ENCODE data around the gene HSPB9.
A peak's percentile ranks its signal among the peaks of the same experiment; 100 is the strongest.

Gene HSPB9

GRCh38 chr17:42120770-42121769, 1.5 kb upstream of the HSPB9 start, which contains the start of gene KAT2A:
Gene KAT2A (minus strand): TSS chr17:42121367. CDS start chr17:42121304, 63 bp downstream.
- no peak for TF ChIP-seq CTCF (IDR thresholded peaks at IDR 0.05; ENCODE audit: low read depth, low read length, missing control alignments)
- peak; percentile 48 for DNase-seq (ENCODE audit: low read depth)
- peak within 1 kb of the TSS; percentile 56 for H3K4me3 ChIP-seq (ENCODE audit: low read depth, low read length)

- no peak overlapping the region for H3K4me3 ChIP-seq (ENCODE audit: low read depth, low read length)
- DNase-seq (ENCODE audit: low read depth), result no peak
- no peak for TF ChIP-seq CTCF (IDR thresholded peaks at IDR 0.05; ENCODE audit: low read depth, low read length, missing control alignments)
These were observed 1.7 kb downstream of the HSPB9 start for GRCh38 chr17:42124256-42124655.

- no peak overlapping the region for H3K4me3 ChIP-seq (ENCODE audit: low read depth, low read length)
- TF ChIP-seq CTCF (IDR thresholded peaks at IDR 0.05; ENCODE audit: low read depth, low read length, missing control alignments), result no peak
- DNase-seq (ENCODE audit: low read depth), result no peak
These were observed 3.0 kb downstream of the HSPB9 start for GRCh38 chr17:42125565-42125964.

- DNase-seq (ENCODE audit: low read depth), result no peak
- H3K4me3 ChIP-seq (ENCODE audit: low read depth, low read length), result no peak overlapping the region
- no peak for TF ChIP-seq CTCF (IDR thresholded peaks at IDR 0.05; ENCODE audit: low read depth, low read length, missing control alignments)
These were observed 4.2 kb downstream of the HSPB9 start for GRCh38 chr17:42126836-42127235.

GRCh38 chr17:42127414-42127813, 4.8 kb downstream of the HSPB9 start:
- no peak for TF ChIP-seq CTCF (IDR thresholded peaks at IDR 0.05; ENCODE audit: low read depth, low read length, missing control alignments)

GRCh38 chr17:42129109-42129837, 6.7 kb downstream of the HSPB9 start:
- TF ChIP-seq CTCF (IDR thresholded peaks at IDR 0.05; ENCODE audit: low read depth, low read length, missing control alignments), result no peak
- DNase-seq (ENCODE audit: low read depth), result no peak
- no peak overlapping the region for H3K4me3 ChIP-seq (ENCODE audit: low read depth, low read length)

More at GRCh38 chr17:42127414-42127813, 4.8 kb downstream of the HSPB9 start:
- no peak for DNase-seq (ENCODE audit: low read depth)
- H3K4me3 ChIP-seq (ENCODE audit: low read depth, low read length), result no peak overlapping the region
